ENCODE data around the gene CPAMD8.

Gene CPAMD8

DNA sequence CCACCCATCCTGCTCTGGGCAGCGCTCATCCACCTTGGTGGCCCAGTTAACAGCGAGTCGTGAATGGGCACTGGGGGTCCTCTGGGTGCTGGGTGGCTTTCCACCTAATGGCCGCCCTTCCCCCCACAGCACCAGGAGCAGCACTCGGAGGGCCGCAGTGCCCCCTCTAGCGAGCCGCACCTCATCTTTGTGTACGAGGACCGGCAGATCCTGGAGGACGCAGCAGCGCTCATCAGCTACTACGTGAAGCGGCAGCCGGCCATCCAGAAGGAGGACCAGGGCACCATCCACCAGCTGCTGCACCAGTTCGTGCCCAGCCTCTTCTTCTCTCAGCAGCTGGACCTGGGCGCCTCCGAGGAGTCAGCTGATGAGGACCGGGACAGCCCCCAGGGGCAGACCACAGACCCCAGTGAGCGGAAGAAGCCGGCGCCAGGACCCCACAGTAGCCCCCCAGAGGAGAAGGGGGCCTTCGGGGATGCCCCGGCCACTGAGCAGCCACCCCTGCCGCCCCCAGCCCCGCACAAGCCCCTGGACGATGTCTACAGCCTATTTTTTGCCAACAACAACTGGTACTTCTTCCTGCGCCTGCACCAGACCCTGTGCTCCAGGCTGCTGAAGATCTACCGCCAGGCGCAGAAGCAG is 157.2 kb downstream of the CPAMD8 start:
- DNase-seq: no peak

DNA sequence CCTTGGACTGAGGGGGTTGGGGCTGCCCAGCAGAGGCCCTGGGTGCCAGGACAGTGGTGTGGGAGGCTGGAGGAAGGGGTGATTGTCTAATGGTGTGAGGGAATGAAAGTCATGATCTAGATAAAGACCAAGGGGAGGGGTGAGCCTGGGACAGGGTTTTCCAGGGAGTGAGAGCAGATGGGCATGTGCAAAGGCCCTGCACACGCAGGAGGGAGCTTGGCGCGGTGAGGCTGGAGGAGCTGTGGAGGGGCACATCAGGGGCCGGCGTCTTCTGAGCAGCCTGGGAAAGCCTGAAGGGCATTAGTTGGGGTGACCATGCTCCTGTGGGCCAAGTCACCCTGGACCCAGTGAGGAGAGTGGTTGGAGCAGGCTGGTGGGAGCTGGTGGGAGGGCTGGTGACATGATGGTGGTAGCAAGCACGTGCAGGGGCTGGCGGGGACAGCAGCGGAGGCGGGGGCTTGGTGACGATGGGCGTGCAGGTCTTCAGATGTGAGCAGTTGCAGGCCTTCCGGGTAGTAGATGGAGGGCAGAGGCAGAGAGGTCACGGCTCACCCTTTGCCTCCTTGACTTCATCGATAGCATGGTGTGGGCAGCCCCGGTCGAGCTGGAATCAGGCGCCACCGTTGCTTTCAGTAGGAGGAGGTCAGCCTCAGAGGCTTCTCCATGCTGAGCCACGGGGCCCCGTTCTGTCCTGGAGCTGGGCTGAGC is 158.0 kb downstream of the CPAMD8 start:
- DNase-seq: no peak

- no peak for DNase-seq
Measured at GRCh38 chr19:16867211-16867610, 159.4 kb downstream of the CPAMD8 start.

- no peak for DNase-seq
Measured at GRCh38 chr19:16862826-16863415, 163.7 kb downstream of the CPAMD8 start.

- no peak for DNase-seq
Measured at GRCh38 chr19:16861834-16862233, 164.8 kb downstream of the CPAMD8 start.

DNA sequence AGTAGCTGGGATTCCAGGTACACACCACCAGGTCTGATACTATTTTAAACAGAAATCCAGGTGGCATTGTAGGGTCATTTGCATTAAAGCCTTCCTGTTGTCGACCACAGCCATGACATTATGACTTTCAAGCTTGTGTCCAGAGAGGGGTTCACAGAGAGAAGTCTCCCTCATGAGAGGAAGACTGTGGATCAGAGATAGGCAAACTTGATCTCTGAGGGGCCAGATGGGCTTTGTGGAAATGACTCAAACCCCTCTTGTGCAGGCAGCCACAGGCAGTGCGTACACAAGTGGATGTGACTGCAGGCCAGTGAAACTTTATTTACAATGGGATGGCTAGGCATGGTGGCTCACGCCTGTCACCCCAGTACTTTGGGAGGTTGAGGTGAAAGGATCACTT is 165.6 kb downstream of the CPAMD8 start:
- no peak for DNase-seq

DNA sequence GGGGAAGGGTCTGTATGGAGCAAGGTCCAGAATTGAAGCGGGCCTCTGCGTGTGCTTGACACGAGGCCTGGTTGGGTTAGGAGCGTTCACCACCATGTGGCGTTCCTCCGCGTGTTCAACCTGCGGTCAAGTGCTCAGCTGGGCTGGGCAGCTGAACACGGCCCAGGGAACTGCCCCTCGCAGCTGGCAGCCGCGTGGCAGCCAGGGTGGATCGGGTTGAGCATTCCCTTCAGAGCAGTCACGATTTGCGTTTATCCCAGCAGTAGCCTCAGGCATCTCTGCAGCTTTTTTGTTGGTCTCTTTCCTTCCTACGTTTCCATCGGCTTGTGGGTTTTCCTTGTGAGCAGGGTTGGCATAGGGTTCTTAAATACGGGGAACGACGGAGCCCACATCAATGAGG is 166.5 kb downstream of the CPAMD8 start:
- no peak for DNase-seq

DNA sequence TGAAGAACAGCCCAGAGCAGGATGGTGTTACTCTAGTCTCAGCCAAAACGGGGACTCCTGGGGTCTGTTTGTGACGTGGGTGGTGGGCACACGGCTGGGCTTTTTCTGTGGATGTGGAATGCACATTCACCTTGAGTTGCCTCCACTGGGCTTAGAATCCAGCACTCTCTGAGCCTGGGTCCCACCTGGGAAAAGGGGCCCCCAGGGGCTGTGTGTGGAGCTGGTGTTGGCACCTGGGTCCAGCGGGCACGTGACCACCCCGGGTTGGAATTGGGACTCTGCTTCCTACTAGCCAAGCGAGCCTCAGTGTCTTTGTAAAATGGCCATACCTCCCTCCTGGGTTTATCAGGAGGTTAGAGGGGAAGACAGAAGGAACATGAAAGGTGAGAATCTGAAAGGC is 167.0 kb downstream of the CPAMD8 start:
- DNase-seq: no peak

DNA sequence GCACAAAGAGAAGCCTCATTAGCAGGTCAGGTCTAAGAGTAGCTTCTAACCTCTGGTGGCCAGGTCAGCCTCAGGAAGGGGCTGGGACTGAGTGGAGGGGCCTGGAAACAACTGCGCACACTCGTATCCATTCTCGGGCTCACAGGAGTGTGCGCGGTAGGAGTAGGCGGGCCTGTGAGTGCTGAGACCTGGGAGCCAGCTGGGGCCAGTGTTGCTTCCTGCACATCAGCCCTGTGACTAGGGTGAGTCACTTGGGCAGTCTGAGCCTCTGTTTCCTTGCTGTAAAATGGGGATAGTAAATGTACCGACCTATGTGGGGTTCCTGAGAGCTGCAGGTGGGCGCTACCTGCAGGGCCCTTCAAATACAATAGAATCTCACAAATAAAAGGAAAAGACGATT is 170.5 kb downstream of the CPAMD8 start:
- DNase-seq: no peak

DNA sequence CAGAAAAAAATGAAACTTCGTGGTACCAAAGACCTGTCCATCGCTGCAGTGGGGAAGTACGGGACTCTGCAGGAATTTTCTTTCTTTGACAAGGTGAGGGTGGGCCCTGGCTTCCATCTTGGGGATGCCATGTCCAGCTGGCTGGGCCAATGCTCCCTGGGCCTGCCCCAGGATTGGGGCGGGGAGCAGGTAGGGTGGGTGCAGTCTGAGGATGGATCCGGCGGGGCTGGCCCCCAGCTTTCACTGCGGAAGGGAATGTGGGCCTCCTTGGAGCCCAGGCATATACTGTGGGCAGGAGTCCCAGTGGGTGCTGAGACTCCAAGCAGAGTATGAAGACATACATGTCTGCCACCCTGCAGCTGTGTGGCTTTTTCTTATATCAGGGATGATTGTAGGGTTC is 173.5 kb downstream of the CPAMD8 start:
- DNase-seq: no peak

GRCh38 chr19:16851031-16851712 is 175.4 kb downstream of the CPAMD8 start:
- no peak for DNase-seq

GRCh38 chr19:16850133-16850532 is 176.5 kb downstream of the CPAMD8 start:
- no peak for DNase-seq

DNA sequence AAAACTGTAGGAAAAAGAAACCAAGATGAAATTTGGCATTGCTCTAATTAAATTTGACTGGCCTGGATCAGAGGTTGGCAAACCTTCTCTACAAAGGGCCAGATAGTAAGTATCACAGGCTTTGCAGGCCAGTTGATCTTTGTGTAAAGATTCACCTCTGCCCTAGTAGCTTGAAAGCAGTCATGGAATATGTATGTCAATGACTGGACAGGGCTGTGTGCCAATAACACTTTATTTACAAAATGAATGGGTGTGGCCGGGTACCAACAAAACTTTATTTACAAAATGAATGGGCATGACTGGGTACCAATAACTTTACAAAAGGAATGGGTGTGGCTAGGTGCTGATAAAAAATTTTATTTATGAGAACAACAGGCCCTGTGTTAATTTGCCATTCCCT is 177.4 kb downstream of the CPAMD8 start:
- DNase-seq: no peak

GRCh38 chr19:16847430-16847829 is 179.2 kb downstream of the CPAMD8 start:
- no peak for DNase-seq

DNA sequence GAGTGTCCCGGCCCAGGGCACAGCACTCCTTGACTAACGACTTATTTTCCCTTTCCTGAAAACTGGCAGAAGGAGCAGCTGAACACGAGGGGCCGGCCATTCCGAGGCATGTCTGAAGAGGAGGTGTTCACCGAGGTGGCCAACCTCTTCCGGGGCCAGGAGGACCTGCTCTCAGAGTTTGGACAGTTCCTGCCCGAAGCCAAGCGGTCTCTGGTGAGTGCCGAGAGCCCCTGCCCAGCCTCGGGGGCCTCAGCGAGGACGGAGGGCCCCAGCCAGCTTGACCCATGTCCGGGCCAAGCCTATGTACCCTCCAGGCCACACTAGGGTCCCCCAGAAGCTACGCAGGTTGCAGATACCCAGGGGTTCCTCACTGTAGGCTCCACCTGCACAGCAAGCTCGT is 179.7 kb downstream of the CPAMD8 start:
- DNase-seq: no peak
